Measurements from ENCODE around the gene RIMBP2.

RIMBP2 gene

DNA sequence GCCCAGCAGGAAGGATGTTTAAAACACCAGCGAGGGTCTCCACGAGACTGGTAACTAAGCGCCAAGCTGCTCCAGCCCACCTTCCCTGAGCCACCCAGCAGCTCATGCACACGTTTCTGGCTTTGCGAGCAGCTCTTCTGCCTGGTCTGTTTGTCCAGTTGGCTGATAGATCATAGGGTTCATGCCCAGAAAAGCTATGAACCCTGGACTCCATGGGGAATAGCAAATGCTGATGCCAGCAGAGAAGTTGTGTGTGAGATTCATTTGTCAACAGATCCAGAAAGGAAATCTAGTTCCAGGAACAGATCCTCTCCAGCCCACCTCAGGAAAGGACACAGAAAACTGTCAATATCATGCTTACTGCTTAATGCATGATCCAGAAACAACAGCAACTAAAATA, 28.2 kb upstream of the RIMBP2 start:
- no peak overlapping the region for H3K9ac ChIP-seq
- no peak overlapping the region for H3K4me3 ChIP-seq (IDR thresholded peaks at IDR 0.05; ENCODE audit: insufficient read depth, low read depth, low read length)
- no peak overlapping the region for H3K4me2 ChIP-seq
- no peaks in the 10 kb centered on the region for H3K79me2 ChIP-seq (ENCODE audit: insufficient read depth, low read depth)
- TF ChIP-seq CTCF (conservative IDR thresholded peaks at IDR 0.05; ENCODE audit: low read depth, low read length): no peak
- H3K36me3 ChIP-seq (ENCODE audit: insufficient read depth): no peaks in the 10 kb centered on the region
- H3K27ac ChIP-seq: no peak overlapping the region
- H3K4me1 ChIP-seq (ENCODE audit: low read depth, poor library complexity, severe bottlenecking): no peaks in the 10 kb centered on the region
- no peak overlapping the region for H2AFZ ChIP-seq (ENCODE audit: low read depth)
- no peaks in the 10 kb centered on the region for H4K20me1 ChIP-seq (ENCODE audit: insufficient read depth)
- H3K27me3 ChIP-seq (ENCODE audit: insufficient read depth, low read depth): no peaks in the 10 kb centered on the region

- H3K4me3 ChIP-seq (IDR thresholded peaks at IDR 0.05; ENCODE audit: insufficient read depth, low read depth, low read length): no peak overlapping the region
- no peak for TF ChIP-seq CTCF (conservative IDR thresholded peaks at IDR 0.05; ENCODE audit: low read depth, low read length)
- no peaks in the 10 kb centered on the region for H4K20me1 ChIP-seq (ENCODE audit: insufficient read depth)
- no peak overlapping the region for H2AFZ ChIP-seq (ENCODE audit: low read depth)
- no peaks in the 10 kb centered on the region for H3K27me3 ChIP-seq (ENCODE audit: insufficient read depth, low read depth)
- H3K27ac ChIP-seq: no peak overlapping the region
- H3K79me2 ChIP-seq (ENCODE audit: insufficient read depth, low read depth): no peaks in the 10 kb centered on the region
- H3K36me3 ChIP-seq (ENCODE audit: insufficient read depth): no peaks in the 10 kb centered on the region
- H3K4me2 ChIP-seq: no peak overlapping the region
- H3K4me1 ChIP-seq (ENCODE audit: low read depth, poor library complexity, severe bottlenecking): no peaks in the 10 kb centered on the region
- H3K9ac ChIP-seq: no peak overlapping the region
These were observed 27.5 kb upstream of the RIMBP2 start for GRCh38 chr12:130743606-130744005.

DNA sequence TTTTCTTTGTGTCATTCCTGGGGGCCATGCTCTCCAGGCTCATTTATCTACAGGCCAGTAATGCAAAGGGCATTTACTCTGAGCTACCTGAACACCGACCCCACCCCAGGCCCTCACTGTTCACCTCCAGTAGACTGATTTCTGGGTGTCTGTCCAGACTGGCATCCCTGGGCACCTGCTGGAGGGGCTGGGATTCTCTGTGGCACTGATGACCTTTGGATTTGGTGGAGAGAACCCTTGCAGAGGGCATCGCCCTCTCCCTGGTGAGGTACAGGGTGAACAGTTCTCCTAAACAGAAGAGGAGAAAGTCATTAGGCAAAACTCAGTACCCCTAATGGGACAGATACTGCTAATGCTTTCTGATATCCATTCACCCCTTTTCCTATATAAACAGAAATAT, 27.1 kb upstream of the RIMBP2 start:
- H2AFZ ChIP-seq (ENCODE audit: low read depth): no peak overlapping the region

GRCh38 chr12:130742716-130743115, 26.6 kb upstream of the RIMBP2 start:
- Histone ChIP-seq H3K4me3 (IDR thresholded peaks at IDR 0.05; ENCODE audit: insufficient read depth, low read depth, low read length) (no peak overlapping the region), H4K20me1 (ENCODE audit: insufficient read depth) (no peaks in the 10 kb centered on the region), H3K9ac (no peak overlapping the region), H2AFZ (ENCODE audit: low read depth) (no peak overlapping the region), H3K27me3 (ENCODE audit: insufficient read depth, low read depth) (no peaks in the 10 kb centered on the region), H3K4me1 (ENCODE audit: low read depth, poor library complexity, severe bottlenecking) (no peaks in the 10 kb centered on the region), H3K36me3 (ENCODE audit: insufficient read depth) (no peaks in the 10 kb centered on the region), H3K4me2 (no peak overlapping the region), H3K27ac (no peak overlapping the region), H3K79me2 (ENCODE audit: insufficient read depth, low read depth) (no peaks in the 10 kb centered on the region)
- TF ChIP-seq CTCF (conservative IDR thresholded peaks at IDR 0.05; ENCODE audit: low read depth, low read length): no peak

More for the DNA sequence above, 27.1 kb upstream of the RIMBP2 start:
- Histone ChIP-seq H3K4me3 (IDR thresholded peaks at IDR 0.05; ENCODE audit: insufficient read depth, low read depth, low read length) (no peak overlapping the region), H3K4me1 (ENCODE audit: low read depth, poor library complexity, severe bottlenecking) (no peaks in the 10 kb centered on the region), H3K27ac (no peak overlapping the region), H3K79me2 (ENCODE audit: insufficient read depth, low read depth) (no peaks in the 10 kb centered on the region), H3K9ac (no peak overlapping the region), H4K20me1 (ENCODE audit: insufficient read depth) (no peaks in the 10 kb centered on the region), H3K4me2 (no peak overlapping the region), H3K36me3 (ENCODE audit: insufficient read depth) (no peaks in the 10 kb centered on the region), H3K27me3 (ENCODE audit: insufficient read depth, low read depth) (no peaks in the 10 kb centered on the region)
- TF ChIP-seq CTCF (conservative IDR thresholded peaks at IDR 0.05; ENCODE audit: low read depth, low read length): no peak
